Stimulated activated naive B cell treated with anti-CD40 and anti-IgM and Interleukin-4, amounts not matched to agents 10 μg/mL and 1 μg/mL and 100 μg/mL, for 72 hours (primary cell): ENCODE results near the gene MYOZ3.

Experiments used
- ATAC-seq, 2 donors: fragments of 150-1000 bp; cut with Tn5 transposase; replicated peaks; 2 replicates each; pipeline ENCODE4 v1.10.0; 2021; ENCODE audit warnings: moderate library complexity in 1 of 2
- DNase-seq: peaks from one replicate; pipeline ENCODE4 v3.0.0; 2021
- H3K27ac Mint-ChIP-seq: one replicate; pipeline ENCODE4 v1.8.0; 2022; ENCODE audit warnings: mild to moderate bottlenecking, mixed read lengths
- H3K27me3 Mint-ChIP-seq, 2 donors: one replicate each; pipeline ENCODE4 v1.8.0; 2022; ENCODE audit warnings: mixed read lengths in 2 of 2
- H3K36me3 Mint-ChIP-seq, 2 donors: one replicate each; pipeline ENCODE4 v1.8.0; 2022; ENCODE audit warnings: mixed read lengths in 2 of 2, mild to moderate bottlenecking in 1 of 2
- H3K4me1 Mint-ChIP-seq, 2 donors: one replicate each; pipeline ENCODE4 v1.8.0; 2022; ENCODE audit warnings: mixed read lengths in 2 of 2, mild to moderate bottlenecking in 1 of 2
- H3K4me3 Mint-ChIP-seq, 2 donors: one replicate each; pipeline ENCODE4 v1.8.0; 2022; ENCODE audit warnings: mild to moderate bottlenecking in 2 of 2, mixed read lengths in 2 of 2, moderate library complexity in 1 of 2
- H3K9me3 Mint-ChIP-seq, 2 donors: one replicate each; pipeline ENCODE4 v1.8.0; 2022; ENCODE audit warnings: mixed read lengths in 2 of 2, mild to moderate bottlenecking in 1 of 2

MYOZ3 gene

GRCh38 chr5:150632305-150633160, 28.5 kb upstream of the MYOZ3 start:
- ATAC-seq (no peak), DNase-seq (no peak)
- Mint-ChIP-seq H3K27me3 (no peaks in the 10 kb centered on the region), H3K36me3 (peaks cover 3 to 40% of the 10 kb centered on the region in 2 donors), H3K9me3 (no peaks in the 10 kb centered on the region), H3K4me1 (peaks cover 13 to 34% of the 10 kb centered on the region in 2 donors), H3K27ac (no peak overlapping the region), H3K4me3 (no peak overlapping the region)

GRCh38 chr5:150633429-150633828, 27.6 kb upstream of the MYOZ3 start:
- Mint-ChIP-seq H3K4me3 (no peak overlapping the region), H3K36me3 (peaks cover 3 to 35% of the 10 kb centered on the region in 2 donors)

GRCh38 chr5:150636391-150637244, 24.4 kb upstream of the MYOZ3 start:
- Mint-ChIP-seq H3K27me3 (no peaks in the 10 kb centered on the region), H3K9me3 (no peaks in the 10 kb centered on the region), H3K4me3 (no peak overlapping the region), H3K36me3 (peaks cover 3 to 30% of the 10 kb centered on the region in 2 donors), H3K4me1 (peaks cover 7 to 23% of the 10 kb centered on the region in 2 donors), H3K27ac (no peak overlapping the region)
- no peak for ATAC-seq
- no peak for DNase-seq

More at GRCh38 chr5:150633429-150633828, 27.6 kb upstream of the MYOZ3 start:
- H3K9me3 Mint-ChIP-seq: no peaks in the 10 kb centered on the region
- H3K4me1 Mint-ChIP-seq: peaks cover 12 to 30% of the 10 kb centered on the region in 2 donors
- H3K27me3 Mint-ChIP-seq: no peaks in the 10 kb centered on the region
- DNase-seq (no peak), ATAC-seq (no peak)
- H3K27ac Mint-ChIP-seq: no peak overlapping the region

- no peak overlapping the region for H3K27ac Mint-ChIP-seq
- no peak overlapping the region for H3K4me3 Mint-ChIP-seq
- H3K27me3 Mint-ChIP-seq: no peaks in the 10 kb centered on the region
- no peak for DNase-seq
- H3K4me1 Mint-ChIP-seq: peaks cover 7 to 23% of the 10 kb centered on the region in 2 donors
- no peak for ATAC-seq
- peaks cover 3 to 32% of the 10 kb centered on the region in 2 donors for H3K36me3 Mint-ChIP-seq
- no peaks in the 10 kb centered on the region for H3K9me3 Mint-ChIP-seq
Measured at GRCh38 chr5:150637245-150638052, 23.6 kb upstream of the MYOZ3 start.

GRCh38 chr5:150638053-150638444, 23.0 kb upstream of the MYOZ3 start:
- Mint-ChIP-seq H3K4me3 (no peak overlapping the region), H3K27me3 (no peaks in the 10 kb centered on the region), H3K36me3 (peaks cover 3 to 30% of the 10 kb centered on the region in 2 donors), H3K4me1 (peaks cover 7 to 17% of the 10 kb centered on the region in 2 donors), H3K27ac (no peak overlapping the region), H3K9me3 (no peaks in the 10 kb centered on the region)
- DNase-seq (no peak), ATAC-seq (no peak)

- Mint-ChIP-seq H3K27ac (no peak overlapping the region), H3K36me3 (peaks cover 3 to 27% of the 10 kb centered on the region in 2 donors), H3K27me3 (no peaks in the 10 kb centered on the region), H3K4me3 (no peak overlapping the region), H3K9me3 (no peaks in the 10 kb centered on the region), H3K4me1 (peaks cover 7 to 12% of the 10 kb centered on the region in 2 donors)
- ATAC-seq (no peak), DNase-seq (no peak)
Measured at GRCh38 chr5:150638488-150639376, 22.3 kb upstream of the MYOZ3 start.

GRCh38 chr5:150639377-150639692, 21.7 kb upstream of the MYOZ3 start:
- ATAC-seq (no peak), DNase-seq (no peak)
- H3K9me3 Mint-ChIP-seq: no peaks in the 10 kb centered on the region
- H3K27ac Mint-ChIP-seq: no peak overlapping the region
- H3K27me3 Mint-ChIP-seq: no peaks in the 10 kb centered on the region
- H3K36me3 Mint-ChIP-seq: peaks cover 0 to 24% of the 10 kb centered on the region in 2 donors
- no peak overlapping the region for H3K4me3 Mint-ChIP-seq
- peaks cover 7 to 12% of the 10 kb centered on the region in 2 donors for H3K4me1 Mint-ChIP-seq

GRCh38 chr5:150639751-150640150, 21.3 kb upstream of the MYOZ3 start:
- H3K4me3 Mint-ChIP-seq: no peak overlapping the region
- H3K9me3 Mint-ChIP-seq: no peaks in the 10 kb centered on the region
- no peak for DNase-seq
- peaks cover 0 to 21% of the 10 kb centered on the region in 2 donors for H3K36me3 Mint-ChIP-seq
- no peak overlapping the region for H3K27ac Mint-ChIP-seq
- peaks cover 8 to 12% of the 10 kb centered on the region in 2 donors for H3K4me1 Mint-ChIP-seq
- ATAC-seq: no peak
- no peaks in the 10 kb centered on the region for H3K27me3 Mint-ChIP-seq

GRCh38 chr5:150640311-150641005, 20.6 kb upstream of the MYOZ3 start, which contains the start of gene SYNPO:
Gene SYNPO, plus strand, starts transcription at chr5:150640660. Its CDS starts 7,616 bp downstream, at chr5:150648276.
- Mint-ChIP-seq H3K4me3 (no peak within 1 kb of the TSS), H3K36me3 (peaks cover 0 to 17% of the 10 kb centered on the region in 2 donors), H3K27ac (no peak within 1 kb of the TSS), H3K4me1 (peaks cover 9 to 12% of the 10 kb centered on the region in 2 donors), H3K27me3 (no peaks in the 10 kb centered on the region), H3K9me3 (no peaks in the 10 kb centered on the region)
- ATAC-seq (no peak), DNase-seq (no peak)

- H3K36me3 Mint-ChIP-seq: peaks cover 0 to 17% of the 10 kb centered on the region in 2 donors
Measured at GRCh38 chr5:150641006-150641570, 20.0 kb upstream of the MYOZ3 start.

GRCh38 chr5:150641824-150642566, 19.1 kb upstream of the MYOZ3 start:
- ATAC-seq (no peak), DNase-seq (no peak)
- peaks cover 5% of the 10 kb centered on the region in 2 donors for H3K4me1 Mint-ChIP-seq
- H3K27me3 Mint-ChIP-seq: no peaks in the 10 kb centered on the region
- no peak overlapping the region for H3K4me3 Mint-ChIP-seq
- peaks cover 0 to 14% of the 10 kb centered on the region in 2 donors for H3K36me3 Mint-ChIP-seq
- H3K9me3 Mint-ChIP-seq: no peaks in the 10 kb centered on the region
- no peak overlapping the region for H3K27ac Mint-ChIP-seq

More at GRCh38 chr5:150641006-150641570, 20.0 kb upstream of the MYOZ3 start:
- no peaks in the 10 kb centered on the region for H3K27me3 Mint-ChIP-seq
- ATAC-seq (no peak), DNase-seq (no peak)
- H3K9me3 Mint-ChIP-seq: no peaks in the 10 kb centered on the region
- H3K27ac Mint-ChIP-seq: no peak overlapping the region
- H3K4me1 Mint-ChIP-seq: peaks cover 6 to 12% of the 10 kb centered on the region in 2 donors
- H3K4me3 Mint-ChIP-seq: no peak overlapping the region

GRCh38 chr5:150642567-150642927, 18.5 kb upstream of the MYOZ3 start:
- H3K36me3 Mint-ChIP-seq: peaks cover 0 to 19% of the 10 kb centered on the region in 2 donors
- DNase-seq (no peak), ATAC-seq (no peak)
- peaks cover 5% of the 10 kb centered on the region in 2 donors for H3K4me1 Mint-ChIP-seq
- H3K27ac Mint-ChIP-seq: no peak overlapping the region
- no peaks in the 10 kb centered on the region for H3K27me3 Mint-ChIP-seq
- no peaks in the 10 kb centered on the region for H3K9me3 Mint-ChIP-seq
- no peak overlapping the region for H3K4me3 Mint-ChIP-seq
